Type B pancreatic cell (in vitro differentiated cells): Measurements from ENCODE around the gene LAMC3. TPM values are rescaled to one million over a fixed set of nuclear protein-coding genes. Genes with fewer than 3 reads are reported as not detected.

Source experiments
- DNase-seq: peaks from one replicate; pipeline ENCODE4 v3.0.0; 2021; ENCODE audit warnings: mixed read lengths; ENCODE audit not compliant: unreplicated experiment; ENCODE audit errors: extremely low spot score
- H3K27ac Mint-ChIP-seq: 2 replicates; pipeline ENCODE4 v1.8.0; 2021; ENCODE audit warnings: mild to moderate bottlenecking, mixed read lengths
- H3K27me3 Mint-ChIP-seq: 2 replicates; pipeline ENCODE4 v1.8.0; 2021; ENCODE audit warnings: mixed read lengths
- H3K36me3 Mint-ChIP-seq: 2 replicates; pipeline ENCODE4 v1.8.0; 2021; ENCODE audit warnings: mixed read lengths
- H3K4me1 Mint-ChIP-seq: one replicate; pipeline ENCODE4 v1.8.0; 2021; ENCODE audit warnings: mixed read lengths; ENCODE audit not compliant: unreplicated experiment
- H3K4me3 Mint-ChIP-seq: 2 replicates; pipeline ENCODE4 v1.8.0; 2021; ENCODE audit warnings: mild to moderate bottlenecking, mixed read lengths
- H3K9me3 Mint-ChIP-seq: 2 replicates; pipeline ENCODE4 v1.8.0; 2021; ENCODE audit warnings: mixed read lengths
- CTCF ChIP-seq: fragments of 200-600 bp; sonication (generic); conservative IDR thresholded peaks from 2 replicates; pipeline ENCODE4 v1.5.0; 2021; ENCODE audit warnings: antibody characterized with exemption, mild to moderate bottlenecking
- total RNA-seq: library from RNA; stranded (reverse); gene quantifications from 2 replicates; pipeline ENCODE4 v1.2.1, GENCODE V29; 2021; ENCODE audit warnings: low replicate concordance

Gene LAMC3
- total RNA-seq, 1 donor from 2014 or later, result 7.2 TPM

DNA sequence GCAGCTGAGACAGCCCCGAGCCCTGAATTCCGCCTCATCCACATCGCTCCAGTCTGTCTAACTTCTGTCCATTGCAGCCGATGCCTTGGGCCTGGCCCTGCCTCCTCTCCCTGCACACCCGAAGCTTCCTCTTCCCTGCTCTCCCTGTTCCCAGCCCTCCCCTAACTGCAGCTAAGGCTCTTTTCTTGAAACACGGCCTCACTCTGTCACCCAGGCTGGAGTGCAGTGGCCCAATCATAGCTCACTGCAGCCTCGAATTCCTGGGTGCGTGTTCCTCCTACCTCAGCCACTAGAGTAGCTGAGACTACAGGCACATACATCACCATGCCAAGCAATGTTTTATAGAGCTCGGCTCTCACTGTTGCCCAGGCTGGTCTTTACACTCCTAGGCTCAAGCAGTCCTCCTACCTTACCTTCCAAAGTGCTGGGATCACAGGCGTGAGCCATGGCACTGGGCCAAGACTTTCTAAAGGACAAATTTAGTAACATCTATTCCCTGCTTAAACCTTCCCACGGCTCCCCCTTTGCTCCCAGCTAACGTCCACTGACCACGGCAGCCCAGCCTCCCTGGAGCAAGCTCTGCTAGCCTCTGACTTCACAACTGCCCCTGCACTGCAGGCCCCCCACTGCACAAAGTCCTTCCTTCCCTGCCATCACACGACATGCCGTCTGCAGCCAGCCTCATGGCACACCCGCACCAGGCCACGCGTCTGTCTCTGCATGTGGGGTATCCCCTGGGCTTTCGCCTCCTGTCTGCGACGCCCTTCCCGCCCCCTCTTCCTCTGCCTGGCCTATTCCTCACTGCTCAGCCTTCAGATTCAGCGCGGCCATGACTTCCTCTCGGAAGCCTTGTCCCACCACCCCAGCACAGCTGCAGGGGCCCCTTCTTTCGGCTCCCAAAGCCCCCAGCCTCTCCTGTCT, 28.6 kb downstream of the LAMC3 start:
- no peak for TF ChIP-seq CTCF
- peaks cover 16% of the 10 kb centered on the region for H3K27me3 Mint-ChIP-seq
- no peaks in the 10 kb centered on the region for H3K36me3 Mint-ChIP-seq
- H3K4me3 Mint-ChIP-seq, result no peak overlapping the region
- peak overlapping the region; percentile 32 for H3K27ac Mint-ChIP-seq
- no peak for DNase-seq
- peaks cover 11% of the 10 kb centered on the region for H3K4me1 Mint-ChIP-seq
- H3K9me3 Mint-ChIP-seq, result no peaks in the 10 kb centered on the region

DNA sequence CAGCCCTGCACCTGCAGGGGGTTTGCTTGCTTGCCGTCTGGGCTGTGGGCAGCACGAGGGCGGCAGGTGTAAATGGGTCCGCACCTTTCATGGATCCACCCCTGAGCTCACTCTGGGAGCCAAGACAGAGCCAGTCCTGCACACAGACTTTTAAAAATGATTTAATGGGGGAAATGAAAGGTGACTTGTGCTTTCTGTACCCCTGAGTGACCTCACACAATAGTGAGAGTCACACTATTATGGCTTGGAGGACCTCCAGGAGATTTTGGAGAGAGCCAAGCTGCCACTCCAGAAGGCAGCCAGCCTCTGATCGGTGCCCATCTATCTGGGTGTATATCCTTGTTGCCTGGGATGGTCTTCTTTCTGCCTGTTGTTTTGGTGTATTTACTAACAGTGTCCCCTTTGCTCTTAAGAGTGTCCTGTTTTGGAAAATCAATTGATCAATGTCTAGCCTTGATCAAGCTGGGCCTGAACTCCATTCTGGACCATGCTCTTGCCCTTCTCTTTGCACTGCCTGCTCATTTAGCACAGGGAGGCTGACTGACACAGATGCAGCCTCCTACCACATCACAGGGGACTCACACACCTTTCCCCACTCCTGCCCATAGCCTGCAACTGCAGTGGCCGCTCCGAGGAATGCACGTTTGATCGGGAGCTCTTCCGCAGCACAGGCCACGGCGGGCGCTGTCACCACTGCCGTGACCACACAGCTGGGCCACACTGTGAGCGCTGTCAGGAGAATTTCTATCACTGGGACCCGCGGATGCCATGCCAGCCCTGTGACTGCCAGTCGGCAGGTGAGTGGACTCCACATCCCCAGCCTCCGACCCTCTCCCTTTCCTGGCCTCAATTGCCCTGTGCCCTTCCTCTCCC, 29.5 kb downstream of the LAMC3 start:
- Mint-ChIP-seq H3K4me1 (peaks cover 11% of the 10 kb centered on the region), H3K27me3 (peaks cover 16% of the 10 kb centered on the region), H3K4me3 (no peak overlapping the region), H3K9me3 (no peaks in the 10 kb centered on the region), H3K36me3 (no peaks in the 10 kb centered on the region), H3K27ac (no peak overlapping the region)
- no peak for DNase-seq
- TF ChIP-seq CTCF, result no peak

DNA sequence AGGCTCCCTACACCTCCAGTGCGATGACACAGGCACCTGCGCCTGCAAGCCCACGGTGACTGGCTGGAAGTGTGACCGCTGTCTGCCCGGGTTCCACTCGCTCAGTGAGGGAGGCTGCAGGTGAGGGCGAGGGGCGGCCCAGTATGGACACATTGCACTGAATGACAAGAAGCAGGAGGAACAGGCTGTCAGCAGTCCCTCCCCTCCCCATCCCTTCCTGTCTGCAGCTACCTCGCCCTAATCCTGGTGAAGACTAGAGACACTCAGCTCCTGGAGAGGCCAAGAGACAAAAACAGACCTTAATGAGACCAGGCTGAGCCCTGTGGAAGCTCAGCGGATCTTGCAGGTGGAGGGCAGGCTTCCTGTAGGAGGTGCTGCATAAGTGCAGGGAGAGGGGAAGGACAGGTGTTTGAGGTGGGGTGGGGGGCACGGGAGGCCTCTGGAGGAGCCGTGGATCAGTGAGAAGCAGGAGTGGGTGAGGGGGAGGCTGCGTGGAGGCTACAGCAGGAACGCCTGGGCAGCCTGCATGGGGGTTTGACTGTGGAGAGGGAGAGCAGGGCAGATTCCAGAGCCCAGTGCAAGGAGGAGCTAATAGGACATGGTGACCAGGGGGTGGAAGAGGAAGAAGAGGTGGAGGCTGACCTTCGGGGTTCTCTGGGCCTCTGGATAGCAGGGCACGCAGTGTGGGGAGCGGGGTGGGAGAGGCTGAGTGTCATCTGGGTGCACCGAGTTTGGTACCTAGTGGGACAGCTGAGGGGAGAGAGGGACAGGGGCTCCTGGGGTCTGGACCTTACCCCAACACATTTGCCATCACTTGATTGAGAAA, 30.4 kb downstream of the LAMC3 start:
- Mint-ChIP-seq H3K4me3 (no peak overlapping the region), H3K9me3 (no peaks in the 10 kb centered on the region), H3K27me3 (peaks cover 16% of the 10 kb centered on the region), H3K27ac (no peak overlapping the region), H3K4me1 (peaks cover 11% of the 10 kb centered on the region), H3K36me3 (no peaks in the 10 kb centered on the region)
- DNase-seq, result no peak
- TF ChIP-seq CTCF, result no peak

DNA sequence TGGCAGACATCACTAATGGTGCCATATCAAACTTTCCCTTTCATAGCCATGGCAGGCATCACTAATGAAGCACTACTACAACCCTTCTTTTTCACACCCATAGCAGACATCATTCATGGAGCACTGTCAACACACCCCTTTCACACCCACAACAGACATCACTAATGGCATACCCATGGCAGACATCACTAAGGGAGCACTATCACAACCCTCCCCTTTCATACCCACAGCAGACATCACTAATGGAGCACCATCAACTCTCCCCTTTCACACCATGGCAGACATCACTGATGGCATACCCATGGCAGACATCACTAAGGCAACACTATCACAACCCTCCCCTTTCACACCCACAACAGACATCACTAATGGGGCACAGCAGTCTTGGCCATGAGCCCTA, 33.7 kb downstream of the LAMC3 start:
- Mint-ChIP-seq H3K4me1 (peaks cover 5% of the 10 kb centered on the region), H3K27ac (no peak overlapping the region), H3K27me3 (peaks cover 12% of the 10 kb centered on the region)

More for the DNA sequence above, 33.7 kb downstream of the LAMC3 start:
- Mint-ChIP-seq H3K4me3 (no peak overlapping the region), H3K9me3 (no peaks in the 10 kb centered on the region), H3K36me3 (no peaks in the 10 kb centered on the region)
- no peak for TF ChIP-seq CTCF
- no peak for DNase-seq
